Smooth muscle cell of trachea (primary cell): ENCODE results near the gene OR6Y1. TPM values are rescaled to one million over a fixed set of nuclear protein-coding genes. Genes with fewer than 3 reads are reported as not detected.

Source experiments
- total RNA-seq: library from RNA; depleted of rRNA; stranded (reverse); fragments of >200 nt; gene quantifications from 2 replicates; pipeline ENCODE4 v1.2.1, GENCODE V29; 2014

Gene OR6Y1, protein sequence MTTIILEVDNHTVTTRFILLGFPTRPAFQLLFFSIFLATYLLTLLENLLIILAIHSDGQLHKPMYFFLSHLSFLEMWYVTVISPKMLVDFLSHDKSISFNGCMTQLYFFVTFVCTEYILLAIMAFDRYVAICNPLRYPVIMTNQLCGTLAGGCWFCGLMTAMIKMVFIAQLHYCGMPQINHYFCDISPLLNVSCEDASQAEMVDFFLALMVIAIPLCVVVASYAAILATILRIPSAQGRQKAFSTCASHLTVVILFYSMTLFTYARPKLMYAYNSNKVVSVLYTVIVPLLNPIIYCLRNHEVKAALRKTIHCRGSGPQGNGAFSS
- total RNA-seq: not detected in 2 replicates

DNA sequence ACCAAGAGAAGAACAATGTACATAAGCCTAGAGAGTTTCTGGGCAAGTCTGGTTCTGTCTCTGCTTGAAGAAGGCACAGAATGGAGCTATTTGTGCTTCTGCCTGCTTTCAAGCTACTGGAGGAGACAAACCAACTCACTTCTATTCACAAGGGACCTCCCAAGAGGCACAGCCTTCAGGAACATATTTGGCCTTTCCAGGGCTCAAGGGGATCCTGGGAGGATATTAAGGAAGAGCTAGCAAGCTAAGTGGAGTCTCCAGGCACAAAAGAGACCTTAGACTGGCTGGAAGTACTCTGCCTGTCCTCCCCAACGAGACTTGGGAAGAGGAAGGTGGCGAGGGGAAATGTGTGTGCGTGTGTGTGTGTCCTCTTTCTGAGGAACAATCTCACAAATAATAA is at the start of gene OR6Y1:
TSS of gene OR6Y1 (minus strand) at position 54 of the 400 bp plus-strand sequence. CDS start 6,300 bp downstream, outside the sequence.

DNA sequence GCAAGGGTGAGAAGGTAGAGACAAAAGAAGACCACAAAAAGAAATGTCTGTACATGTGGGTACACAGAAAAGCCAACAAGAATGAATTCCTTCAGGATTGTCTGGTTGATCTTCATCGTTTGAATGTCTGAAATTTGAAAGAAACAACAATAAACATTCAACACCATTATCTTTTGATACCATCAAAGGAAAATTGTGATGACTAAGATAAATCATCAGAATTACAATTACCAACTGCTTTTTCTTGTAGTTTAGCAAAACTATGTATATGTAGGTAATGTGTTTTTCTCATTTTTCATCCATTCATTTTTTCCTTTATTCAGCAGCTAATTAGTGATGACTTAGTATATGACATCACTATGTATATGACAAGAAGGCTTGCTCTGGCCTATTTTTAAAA is 25.5 kb upstream of the OR6Y1 start, which contains the start of gene OR10X1:
TSS of gene OR10X1 (minus strand) at position 167 of the 400 bp plus-strand sequence. CDS start at position 167, 0 bp downstream.

DNA sequence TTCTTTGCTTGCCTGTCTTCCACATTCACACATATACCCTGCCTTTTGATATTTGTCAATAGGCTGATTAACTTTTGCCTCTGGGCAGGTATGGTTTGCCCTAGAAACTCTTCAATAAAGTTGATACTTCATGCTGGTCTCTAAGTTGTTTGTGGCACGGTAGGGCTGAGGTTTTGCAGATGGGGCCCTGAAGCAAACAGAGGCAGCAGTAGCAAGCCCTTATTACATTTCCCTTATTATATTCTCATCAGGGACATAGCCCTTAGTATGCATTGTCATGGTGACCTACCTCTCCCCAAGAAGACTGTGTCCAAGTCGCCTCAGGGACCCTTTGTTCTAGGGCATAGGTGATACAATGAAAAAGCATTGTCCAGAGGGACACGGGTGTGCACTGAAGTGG is 16.3 kb upstream of the OR6Y1 start, which contains the start of gene OR6P1:
TSS of gene OR6P1 (minus strand) at position 101 of the 400 bp plus-strand sequence. CDS start 6,976 bp downstream, outside the sequence.

Other genes with a start within 250 kb of the OR6Y1 start
- gene CD1B, start 222.9 kb downstream of the OR6Y1 start, total RNA-seq: not detected in 2 replicates
- gene CD1E, start 200.5 kb downstream of the OR6Y1 start, total RNA-seq: not detected in 2 replicates
- not detected in 2 replicates for gene OR10T2, start 154.9 kb downstream of the OR6Y1 start, total RNA-seq
- gene OR10K2, start 128.2 kb downstream of the OR6Y1 start, total RNA-seq: not detected in 2 replicates
- not detected in 2 replicates for gene OR10K1, start 92.6 kb downstream of the OR6Y1 start, total RNA-seq
- gene OR10R2, start 82.2 kb downstream of the OR6Y1 start, total RNA-seq: not detected in 2 replicates
- not detected in 2 replicates for gene OR6P1, start 16.2 kb upstream of the OR6Y1 start, total RNA-seq
- gene OR10X1, start 25.5 kb upstream of the OR6Y1 start, total RNA-seq: not detected in 2 replicates
- not detected in 2 replicates for gene OR10Z1, start 50.9 kb upstream of the OR6Y1 start, total RNA-seq
- gene SPTA1, start 132.3 kb upstream of the OR6Y1 start, total RNA-seq: under 0.01 TPM in 2 replicates
- not detected in 2 replicates for gene OR6K2, start 146.2 kb upstream of the OR6Y1 start, total RNA-seq
- gene OR6K3, start 166.3 kb upstream of the OR6Y1 start, total RNA-seq: under 0.01 TPM in 1 of 2 replicates, not detected in the other
- not detected in 2 replicates for gene OR6K6, start 200.3 kb upstream of the OR6Y1 start, total RNA-seq
- not detected in 2 replicates for gene OR6N1, start 217.8 kb upstream of the OR6Y1 start, total RNA-seq
- not detected in 2 replicates for gene OR6N2, start 226.8 kb upstream of the OR6Y1 start, total RNA-seq